T-helper 2 cell treated with Interferon-gamma antibody and Interleukin-4, amounts not matched to agents 5 μg/mL and 100 μg/mL, for 36 hours (primary cell): ENCODE measurements around the gene CCR1.

Source experiments
- DNase-seq: peaks from one replicate; pipeline ENCODE4 v3.0.0; 2021; ENCODE audit warnings: low spot score
- H3K27ac Mint-ChIP-seq: one replicate; pipeline ENCODE4 v1.8.0; 2021; ENCODE audit warnings: mild to moderate bottlenecking, mixed read lengths
- H3K27me3 Mint-ChIP-seq: one replicate; pipeline ENCODE4 v1.8.0; 2021; ENCODE audit warnings: low read depth, mixed read lengths
- H3K36me3 Mint-ChIP-seq: one replicate; pipeline ENCODE4 v1.8.0; 2021; ENCODE audit warnings: low read depth, mixed read lengths
- H3K4me1 Mint-ChIP-seq: one replicate; pipeline ENCODE4 v1.8.0; 2021; ENCODE audit warnings: low read depth, mixed read lengths
- H3K4me3 Mint-ChIP-seq: one replicate; pipeline ENCODE4 v1.8.0; 2022; ENCODE audit warnings: mild to moderate bottlenecking, moderate library complexity, mixed read lengths
- H3K9me3 Mint-ChIP-seq: one replicate; pipeline ENCODE4 v1.8.0; 2021; ENCODE audit warnings: mixed read lengths

Gene CCR1

GRCh38 chr3:46203681-46204080 lies 4.4 kb downstream of the CCR1 start:
- peaks cover 26% of the 10 kb centered on the region for H3K27me3 Mint-ChIP-seq
- peaks cover 4% of the 10 kb centered on the region for H3K36me3 Mint-ChIP-seq
- DNase-seq, result no peak
- no peaks in the 10 kb centered on the region for H3K9me3 Mint-ChIP-seq
- H3K4me1 Mint-ChIP-seq, result peaks cover 18% of the 10 kb centered on the region
- no peak overlapping the region for H3K4me3 Mint-ChIP-seq
- no peak overlapping the region for H3K27ac Mint-ChIP-seq

DNA sequence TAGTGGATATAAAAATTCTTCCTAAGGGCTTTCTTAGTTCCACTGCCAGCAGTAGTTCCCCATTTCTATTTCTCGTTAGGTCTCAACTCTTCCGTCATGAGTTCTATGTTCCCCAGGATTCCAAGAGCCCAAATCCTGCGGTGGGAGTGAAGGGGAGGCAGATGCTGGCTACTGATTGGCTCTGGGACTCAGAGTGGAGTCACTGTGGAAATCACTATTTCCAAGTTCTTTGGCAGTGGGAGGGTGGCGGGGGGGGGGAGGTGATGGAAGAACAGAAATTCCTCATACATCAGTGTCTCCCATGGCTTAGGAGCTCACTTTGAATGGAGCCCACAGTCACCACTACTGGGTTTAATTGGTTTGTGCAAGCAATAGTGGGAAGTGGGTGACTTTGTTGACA lies 5.6 kb downstream of the CCR1 start:
- peaks cover 7% of the 10 kb centered on the region for H3K4me1 Mint-ChIP-seq
- peaks cover 4% of the 10 kb centered on the region for H3K36me3 Mint-ChIP-seq
- peaks cover 26% of the 10 kb centered on the region for H3K27me3 Mint-ChIP-seq
- no peak overlapping the region for H3K27ac Mint-ChIP-seq
- no peaks in the 10 kb centered on the region for H3K9me3 Mint-ChIP-seq
- DNase-seq, result no peak
- H3K4me3 Mint-ChIP-seq, result no peak overlapping the region

DNA sequence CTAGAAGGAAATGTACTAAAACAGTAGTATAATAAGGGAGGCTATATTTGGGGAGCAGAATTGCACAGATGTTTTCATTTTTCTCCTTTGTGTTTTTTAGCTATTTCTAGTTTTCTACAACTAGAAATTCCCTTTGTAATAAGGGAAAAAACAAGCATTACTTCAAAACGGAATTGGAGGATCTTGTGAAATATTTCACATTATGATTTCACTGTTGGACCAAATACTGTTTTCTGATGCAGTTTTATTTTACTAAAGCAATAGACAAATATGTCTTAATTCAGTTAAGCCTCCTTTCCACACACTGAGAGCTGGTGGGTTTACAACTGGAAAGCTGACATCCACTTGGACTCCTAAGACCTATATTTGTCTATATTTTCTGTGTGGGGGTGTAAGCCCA lies 7.3 kb downstream of the CCR1 start:
- no peaks in the 10 kb centered on the region for H3K9me3 Mint-ChIP-seq
- H3K36me3 Mint-ChIP-seq, result peaks cover 2% of the 10 kb centered on the region
- DNase-seq, result no peak
- peaks cover 26% of the 10 kb centered on the region for H3K27me3 Mint-ChIP-seq
- no peak overlapping the region for H3K27ac Mint-ChIP-seq
- no peak overlapping the region for H3K4me3 Mint-ChIP-seq
- H3K4me1 Mint-ChIP-seq, result peaks cover 6% of the 10 kb centered on the region

DNA sequence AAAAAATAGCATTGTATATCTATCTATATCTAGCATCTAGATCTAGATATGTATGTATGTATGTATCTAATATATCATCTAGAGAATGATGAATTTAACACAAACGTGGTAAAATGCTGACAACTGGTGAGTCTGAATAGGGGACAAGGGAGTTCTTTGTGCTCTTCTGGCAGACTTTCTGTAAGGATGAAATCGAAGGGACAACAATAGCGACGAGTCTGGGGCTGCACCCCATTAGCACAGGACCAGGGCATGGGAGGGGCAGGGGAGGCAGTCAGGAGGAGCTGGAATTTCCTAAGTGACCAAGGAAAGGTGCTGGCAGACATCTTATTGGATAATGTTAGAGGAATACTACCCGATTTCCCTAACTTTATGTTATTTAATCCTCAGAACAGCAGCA lies 7.9 kb downstream of the CCR1 start:
- H3K4me1 Mint-ChIP-seq, result peaks cover 5% of the 10 kb centered on the region
- DNase-seq, result no peak
- peaks cover 3% of the 10 kb centered on the region for H3K9me3 Mint-ChIP-seq
- H3K4me3 Mint-ChIP-seq, result no peak overlapping the region
- no peak overlapping the region for H3K27ac Mint-ChIP-seq
- peaks cover 2% of the 10 kb centered on the region for H3K36me3 Mint-ChIP-seq
- peaks cover 29% of the 10 kb centered on the region for H3K27me3 Mint-ChIP-seq

GRCh38 chr3:46196261-46196957 lies 11.7 kb downstream of the CCR1 start:
- no peaks in the 10 kb centered on the region for H3K4me1 Mint-ChIP-seq
- DNase-seq, result no peak
- peaks cover 29% of the 10 kb centered on the region for H3K9me3 Mint-ChIP-seq
- no peak overlapping the region for H3K4me3 Mint-ChIP-seq
- H3K27ac Mint-ChIP-seq, result no peak overlapping the region
- no peaks in the 10 kb centered on the region for H3K36me3 Mint-ChIP-seq
- H3K27me3 Mint-ChIP-seq, result peaks cover 29% of the 10 kb centered on the region

GRCh38 chr3:46194868-46195553 lies 13.1 kb downstream of the CCR1 start:
- H3K36me3 Mint-ChIP-seq, result no peaks in the 10 kb centered on the region
- peaks cover 29% of the 10 kb centered on the region for H3K9me3 Mint-ChIP-seq
- no peak overlapping the region for H3K4me3 Mint-ChIP-seq
- H3K27me3 Mint-ChIP-seq, result peaks cover 32% of the 10 kb centered on the region
- H3K4me1 Mint-ChIP-seq, result no peaks in the 10 kb centered on the region
- H3K27ac Mint-ChIP-seq, result no peak overlapping the region
- DNase-seq, result no peak

DNA sequence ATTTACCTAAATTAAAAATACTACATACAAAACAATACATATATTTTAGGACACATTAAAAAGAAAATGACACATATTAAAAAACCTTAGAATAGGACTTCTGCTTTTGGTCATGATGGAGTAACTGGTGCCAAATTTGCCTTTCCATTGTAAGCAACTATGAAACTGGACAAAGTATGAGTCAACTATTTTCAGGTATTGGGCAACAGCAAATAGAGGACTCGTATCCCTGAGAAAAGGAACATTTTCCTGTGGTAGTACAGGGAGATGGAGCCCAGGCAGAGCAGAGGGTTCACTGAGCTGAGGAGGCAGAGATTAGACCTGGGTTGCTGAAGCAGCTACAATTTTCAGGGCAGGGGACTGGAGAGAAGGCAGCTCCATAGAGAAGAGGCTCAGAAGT lies 14.7 kb downstream of the CCR1 start:
- Mint-ChIP-seq H3K27ac (no peak overlapping the region), H3K36me3 (no peaks in the 10 kb centered on the region), H3K4me3 (no peak overlapping the region), H3K27me3 (peaks cover 28% of the 10 kb centered on the region), H3K4me1 (no peaks in the 10 kb centered on the region), H3K9me3 (peaks cover 29% of the 10 kb centered on the region)
- DNase-seq, result no peak

DNA sequence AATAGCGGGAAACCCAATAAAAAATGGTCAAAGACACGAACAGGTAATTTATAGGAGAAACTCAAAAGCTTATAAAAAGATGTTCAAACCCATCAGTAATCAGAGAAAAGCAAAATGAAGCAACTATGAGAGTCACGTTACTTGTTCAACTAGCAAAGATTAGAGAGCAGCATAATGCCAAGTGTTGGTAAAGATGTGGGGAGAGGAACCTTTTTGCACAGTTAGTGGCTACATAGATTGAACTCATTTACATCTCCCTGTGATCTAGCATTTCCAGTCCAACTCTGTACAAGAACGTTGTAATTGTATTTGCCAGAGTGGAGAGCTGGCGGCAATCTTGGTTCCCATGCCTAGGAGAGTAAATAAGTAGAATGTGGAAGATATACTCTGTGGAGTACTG lies 15.2 kb downstream of the CCR1 start:
- Mint-ChIP-seq H3K27ac (no peak overlapping the region), H3K9me3 (peaks cover 29% of the 10 kb centered on the region), H3K4me3 (no peak overlapping the region), H3K27me3 (peaks cover 31% of the 10 kb centered on the region), H3K36me3 (no peaks in the 10 kb centered on the region), H3K4me1 (no peaks in the 10 kb centered on the region)
- no peak for DNase-seq

- H3K27me3 Mint-ChIP-seq, result peaks cover 32% of the 10 kb centered on the region
- H3K36me3 Mint-ChIP-seq, result no peaks in the 10 kb centered on the region
- H3K27ac Mint-ChIP-seq, result no peak overlapping the region
- H3K4me1 Mint-ChIP-seq, result peaks cover 5% of the 10 kb centered on the region
- peaks cover 29% of the 10 kb centered on the region for H3K9me3 Mint-ChIP-seq
- H3K4me3 Mint-ChIP-seq, result no peak overlapping the region
- no peak for DNase-seq
These were observed 16.4 kb downstream of the CCR1 start for GRCh38 chr3:46191730-46192129.

DNA sequence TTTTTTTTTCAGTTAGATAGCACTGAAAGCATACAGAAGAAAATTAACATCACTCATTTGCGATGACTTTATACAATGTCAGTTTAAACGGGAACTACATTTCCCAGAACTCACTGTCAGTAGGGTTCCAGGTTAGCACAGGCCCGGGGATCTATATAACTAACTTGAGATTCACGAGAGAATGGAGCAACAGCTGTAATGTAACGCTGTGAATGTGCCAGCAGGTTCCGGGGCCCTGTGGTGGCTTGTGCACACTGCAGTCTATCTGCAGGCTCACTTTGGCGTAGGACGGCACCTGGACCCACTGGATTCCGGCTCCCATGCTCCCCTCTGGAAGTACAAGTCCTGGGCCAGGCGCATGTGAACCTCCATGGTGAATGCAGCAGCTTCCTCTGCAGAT lies 19.4 kb downstream of the CCR1 start:
- no peak overlapping the region for H3K4me3 Mint-ChIP-seq

DNA sequence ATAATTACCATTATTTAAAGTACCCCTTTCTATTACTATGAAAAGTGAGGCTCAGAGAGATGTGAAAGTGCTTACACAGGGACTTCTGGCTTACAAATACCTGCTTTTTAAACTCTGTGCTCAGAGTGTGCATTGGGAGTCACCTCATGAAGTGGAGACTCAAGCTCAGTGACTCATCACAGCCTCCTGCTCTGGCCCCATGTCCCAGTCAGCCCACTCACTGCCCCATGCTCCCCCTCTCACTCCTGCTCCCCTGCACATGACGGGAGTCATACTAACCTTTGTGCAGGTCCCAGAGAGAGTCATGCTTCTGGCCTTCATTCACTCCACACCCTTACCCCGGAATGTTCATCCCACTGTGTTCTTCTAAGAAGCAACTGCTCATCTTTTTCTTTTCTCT lies 20.2 kb downstream of the CCR1 start:
- Mint-ChIP-seq H3K36me3 (no peaks in the 10 kb centered on the region), H3K9me3 (peaks cover 3% of the 10 kb centered on the region), H3K27me3 (peaks cover 38% of the 10 kb centered on the region), H3K27ac (no peak overlapping the region), H3K4me1 (peaks cover 7% of the 10 kb centered on the region), H3K4me3 (no peak overlapping the region)
- no peak for DNase-seq

More for the DNA sequence above, 19.4 kb downstream of the CCR1 start:
- DNase-seq, result no peak
- Mint-ChIP-seq H3K27ac (no peak overlapping the region), H3K4me1 (peaks cover 7% of the 10 kb centered on the region), H3K27me3 (peaks cover 41% of the 10 kb centered on the region), H3K36me3 (no peaks in the 10 kb centered on the region), H3K9me3 (peaks cover 11% of the 10 kb centered on the region)

DNA sequence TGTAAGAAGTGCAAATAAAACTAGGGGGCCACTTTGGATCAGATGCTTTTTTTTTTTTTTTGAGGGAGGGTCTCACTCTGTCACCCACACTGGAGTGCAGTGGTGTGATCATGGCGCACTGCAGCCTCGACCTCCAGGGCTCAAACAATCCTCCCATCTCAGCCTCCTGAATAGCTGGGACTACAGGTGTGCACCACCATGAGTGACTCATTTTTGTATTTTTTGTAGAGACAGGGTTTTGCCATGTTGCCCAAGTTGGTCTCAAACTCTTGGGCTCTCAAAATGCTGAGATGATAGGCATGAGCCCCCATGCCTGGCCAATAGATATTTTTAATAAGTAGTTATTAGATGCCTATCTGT lies 20.8 kb downstream of the CCR1 start:
- H3K4me3 Mint-ChIP-seq, result peak overlapping the region; percentile 4

GRCh38 chr3:46186471-46187340 lies 21.4 kb downstream of the CCR1 start:
- no peak for DNase-seq
- Mint-ChIP-seq H3K4me3 (peak overlapping the region; percentile 4), H3K36me3 (no peaks in the 10 kb centered on the region), H3K4me1 (peaks cover 7% of the 10 kb centered on the region), H3K27ac (no peak overlapping the region), H3K9me3 (no peaks in the 10 kb centered on the region), H3K27me3 (peaks cover 41% of the 10 kb centered on the region)

More for the DNA sequence above, 20.8 kb downstream of the CCR1 start:
- Mint-ChIP-seq H3K27me3 (peaks cover 41% of the 10 kb centered on the region), H3K9me3 (no peaks in the 10 kb centered on the region), H3K4me1 (peaks cover 7% of the 10 kb centered on the region), H3K36me3 (no peaks in the 10 kb centered on the region), H3K27ac (no peak overlapping the region)
- DNase-seq, result no peak

DNA sequence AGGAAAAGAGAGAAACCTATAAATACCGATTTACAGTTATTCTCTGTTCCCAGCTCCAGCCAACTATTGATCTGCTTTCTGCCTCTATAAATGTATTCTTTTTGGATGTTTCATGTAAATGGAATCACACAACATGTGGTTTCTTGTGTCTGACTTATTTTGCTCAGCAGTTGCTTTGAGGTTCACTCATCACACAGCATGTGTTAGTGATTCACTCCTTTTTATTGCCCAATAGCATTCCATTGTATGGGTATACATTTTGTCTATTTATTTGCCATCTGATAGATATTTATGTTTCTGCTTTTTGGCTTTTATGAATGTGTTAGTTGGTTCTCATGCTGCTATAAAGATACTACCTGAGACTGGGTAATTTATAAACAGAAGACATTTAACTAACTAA lies 23.6 kb downstream of the CCR1 start:
- no peaks in the 10 kb centered on the region for H3K9me3 Mint-ChIP-seq
- H3K4me1 Mint-ChIP-seq, result peaks cover 7% of the 10 kb centered on the region
- no peak overlapping the region for H3K4me3 Mint-ChIP-seq
- no peak overlapping the region for H3K27ac Mint-ChIP-seq
- no peak for DNase-seq
- H3K27me3 Mint-ChIP-seq, result peaks cover 38% of the 10 kb centered on the region
- no peaks in the 10 kb centered on the region for H3K36me3 Mint-ChIP-seq
